ENCODE measurements around the gene ZNF79. TPM values are rescaled to one million over a fixed set of nuclear protein-coding genes. Genes with fewer than 3 reads are reported as not detected.

The ZNF79 gene
- total and polyA plus RNA-seq, 9 of the 15 experiments (the other 6 are each of a cell fraction or from before 2014, with no cell fraction given), result 0.62 to 7.0 (median 4.1) TPM

DNA sequence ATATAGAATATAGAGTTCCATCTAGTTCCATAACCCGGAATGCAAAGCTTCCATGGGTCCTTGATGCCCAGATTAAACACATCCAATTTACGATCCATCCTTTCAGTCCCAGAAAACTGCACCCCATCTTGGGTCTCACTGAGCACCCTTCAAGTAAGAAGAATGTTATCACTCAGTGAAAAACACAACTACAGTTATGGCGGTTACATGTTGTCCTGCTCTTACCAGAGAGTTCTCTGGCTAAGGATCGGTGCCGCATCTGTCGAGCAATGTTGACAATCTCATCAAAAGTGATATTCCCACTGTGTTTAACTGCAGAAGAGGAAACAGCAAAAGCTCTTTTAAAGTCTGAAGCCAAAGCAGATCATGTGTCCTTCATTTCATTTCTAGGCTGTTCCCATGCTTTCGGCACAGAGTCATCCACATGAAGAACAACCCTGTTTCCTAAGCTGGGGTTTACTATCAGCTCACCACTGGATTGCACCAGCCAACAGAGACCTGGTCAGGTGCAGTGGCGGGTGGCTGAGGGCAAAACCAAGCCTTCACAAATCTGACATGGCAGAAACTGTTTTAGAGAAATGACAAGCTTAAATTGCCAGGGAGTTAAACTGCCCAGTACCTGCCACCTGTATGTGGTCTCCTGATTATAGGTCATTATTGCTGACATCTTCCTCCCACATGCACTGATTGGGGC, 24.1 kb downstream of the ZNF79 start:
- Histone ChIP-seq H3K79me2 (ENCODE audit: control insufficient read depth, insufficient read depth, low read length) (peaks cover 61% of the 10 kb centered on the region), H3K9ac (ENCODE audit: insufficient read depth in 1 of 2, low read depth in 2 of 2, low read length in 2 of 2) (peak overlapping the region; percentile 94 to 97), H3K27ac (ENCODE audit: extremely low read depth, low read depth, low read length) (peak overlapping the region; percentile 82; the same call in 2 of the 3 replicates), H4K20me1 (replicated peaks; ENCODE audit: control insufficient read depth, insufficient read depth, low read length) (peaks cover 35% of the 10 kb centered on the region), H3K27me3 (ENCODE audit: control insufficient read depth in 2 of 2, insufficient read depth in 2 of 2, low read length in 2 of 2) (no peaks in the 10 kb centered on the region), H3K4me3 (peak overlapping the region; percentile 78; the same call in 1 of the 2 replicates), H3K36me3 (ENCODE audit: control insufficient read depth, insufficient read depth, low read length) (peaks cover 73% of the 10 kb centered on the region), H2AFZ (ENCODE audit: low read depth, low read length) (no peak overlapping the region), H3K9me3 (replicated peaks; ENCODE audit: control insufficient read depth, insufficient read depth, low read depth, low read length) (peaks cover 12% of the 10 kb centered on the region), H3K4me1 (replicated peaks in 1 of 2; ENCODE audit: control insufficient read depth in 2 of 2, insufficient read depth in 2 of 2, low read length in 2 of 2) (peaks cover 18 to 19% of the 10 kb centered on the region in 2 experiments; a peak in 4 of 5 replicates), H3K9me1 (ENCODE audit: control insufficient read depth, insufficient read depth, low read length) (no peaks in the 10 kb centered on the region), H3K4me2 (ENCODE audit: insufficient read depth, low read length) (peak overlapping the region; percentile 100)
- in situ Hi-C loops (cut with MboI) (no loop called here), intact Hi-C loops (cut with micrococcal nuclease) (no loop called here)
- BruUV-seq (replicated peaks), result no TSS peak
- FAIRE-seq, result no peak
- POLR2A ChIA-PET, result interaction anchor here (0.5 to 5.5 kb wide), 6 partner anchors 16 to 444 kb away, joined by 3 to 30 read pairs (median 3); partner anchors contain the start of gene ZNF79
- 73% methylated on average over 8 of the region's 8 CpGs for WGBS (ENCODE audit: insufficient coverage, low coverage, missing lambda C conversion rate)
- CTCF ChIA-PET (ENCODE audit: low intra/inter-chr PET ratio), result no interaction called here
- no peak for ATAC-seq
- DNase-seq (ENCODE audit: extremely low read depth in 1 of 4, low spot score in 3 of 4), result no peak
- TF ChIP-seq, protein P1, sequence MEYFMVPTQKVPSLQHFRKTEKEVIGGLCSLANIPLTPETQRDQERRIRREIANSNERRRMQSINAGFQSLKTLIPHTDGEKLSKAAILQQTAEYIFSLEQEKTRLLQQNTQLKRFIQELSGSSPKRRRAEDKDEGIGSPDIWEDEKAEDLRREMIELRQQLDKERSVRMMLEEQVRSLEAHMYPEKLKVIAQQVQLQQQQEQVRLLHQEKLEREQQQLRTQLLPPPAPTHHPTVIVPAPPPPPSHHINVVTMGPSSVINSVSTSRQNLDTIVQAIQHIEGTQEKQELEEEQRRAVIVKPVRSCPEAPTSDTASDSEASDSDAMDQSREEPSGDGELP (CRISPR knock-in tag; IDR thresholded peaks at IDR 0.05; ENCODE audit: borderline replicate concordance), result no peak
- TF ChIP-seq MTA2 (IDR thresholded peaks at IDR 0.05; ENCODE audit: low read depth) (no peak), ZBTB5 (IDR thresholded peaks at IDR 0.05) (no peak), GABPA (tag; conservative IDR thresholded peaks at IDR 0.05; ENCODE audit: low read depth) (no peak), ZNF140 (CRISPR knock-in tag; IDR thresholded peaks at IDR 0.05) (no peak), ZNF431 (CRISPR knock-in tag; IDR thresholded peaks at IDR 0.05) (0 out of 2 replicates have a peak, but pooled peaks have one; percentile 16), XRCC5 (IDR thresholded peaks at IDR 0.05; ENCODE audit: low read depth, low read length) (0 out of 2 replicates have a peak, but pooled peaks have one; percentile 15), TBP (optimal IDR thresholded peaks at IDR 0.05; ENCODE audit: low read depth, low read length) (no peak), CEBPB (tag; IDR thresholded peaks at IDR 0.05) (no peak), HNRNPL (IDR thresholded peaks at IDR 0.05; ENCODE audit: low read depth, low read length) (0 out of 2 replicates have a peak, but pooled peaks have one; percentile 39), TAL1 (IDR thresholded peaks at IDR 0.05) (no peak), ZNF239 (CRISPR knock-in tag; IDR thresholded peaks at IDR 0.05) (no peak), ZNF175 (CRISPR knock-in tag; IDR thresholded peaks at IDR 0.05; ENCODE audit: low read depth) (no peak), KDM5B (IDR thresholded peaks at IDR 0.05; ENCODE audit: insufficient replicate concordance, low read depth, low read length) (no peak), ATF7 (IDR thresholded peaks at IDR 0.05) (0 out of 2 replicates have a peak, but pooled peaks have one; percentile 1), POLR2AphosphoS2 (IDR thresholded peaks at IDR 0.05; ENCODE audit: low read length) (0 out of 2 replicates have a peak, but pooled peaks have one; percentile 20), RBFOX2 (IDR thresholded peaks at IDR 0.05; ENCODE audit: low read depth, low read length) (peak; percentile 40), HNRNPUL1 (IDR thresholded peaks at IDR 0.05; ENCODE audit: low read length) (0 out of 2 replicates have a peak, but pooled peaks have one; percentile 7), GTF2B (IDR thresholded peaks at IDR 0.05; ENCODE audit: extremely low read depth, insufficient read length) (no peak), PCBP1 (IDR thresholded peaks at IDR 0.05; ENCODE audit: low read depth, low read length, poor library complexity, severe bottlenecking) (no peak)
